ENCODE data around the gene ITGB3BP.
"Not testable (repeated sequence)": the region's sequence is repeated elsewhere in the genome, so short reads cannot be mapped to it uniquely, and the experiment has no call there.

DNA sequence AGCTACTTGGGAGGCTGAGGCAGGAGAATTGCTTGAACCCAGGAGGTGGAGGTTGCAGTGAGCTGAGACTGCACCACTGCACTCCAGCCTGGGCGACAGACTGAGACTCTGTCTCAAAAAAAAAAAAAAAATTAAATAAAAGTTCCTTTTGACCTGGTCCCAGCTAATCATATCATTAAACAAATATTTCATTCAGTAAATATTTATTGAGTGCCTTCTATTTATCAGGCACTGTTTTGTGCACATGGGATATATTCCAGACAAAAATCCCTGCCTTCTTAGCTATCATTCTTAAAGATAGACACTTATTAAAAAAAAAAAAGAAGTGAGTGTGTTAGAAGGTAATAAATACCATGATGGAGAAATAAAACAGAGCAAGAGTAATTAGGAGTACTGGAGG lies 102.3 kb downstream of the ITGB3BP start:
- TF ChIP-seq, protein P1, sequence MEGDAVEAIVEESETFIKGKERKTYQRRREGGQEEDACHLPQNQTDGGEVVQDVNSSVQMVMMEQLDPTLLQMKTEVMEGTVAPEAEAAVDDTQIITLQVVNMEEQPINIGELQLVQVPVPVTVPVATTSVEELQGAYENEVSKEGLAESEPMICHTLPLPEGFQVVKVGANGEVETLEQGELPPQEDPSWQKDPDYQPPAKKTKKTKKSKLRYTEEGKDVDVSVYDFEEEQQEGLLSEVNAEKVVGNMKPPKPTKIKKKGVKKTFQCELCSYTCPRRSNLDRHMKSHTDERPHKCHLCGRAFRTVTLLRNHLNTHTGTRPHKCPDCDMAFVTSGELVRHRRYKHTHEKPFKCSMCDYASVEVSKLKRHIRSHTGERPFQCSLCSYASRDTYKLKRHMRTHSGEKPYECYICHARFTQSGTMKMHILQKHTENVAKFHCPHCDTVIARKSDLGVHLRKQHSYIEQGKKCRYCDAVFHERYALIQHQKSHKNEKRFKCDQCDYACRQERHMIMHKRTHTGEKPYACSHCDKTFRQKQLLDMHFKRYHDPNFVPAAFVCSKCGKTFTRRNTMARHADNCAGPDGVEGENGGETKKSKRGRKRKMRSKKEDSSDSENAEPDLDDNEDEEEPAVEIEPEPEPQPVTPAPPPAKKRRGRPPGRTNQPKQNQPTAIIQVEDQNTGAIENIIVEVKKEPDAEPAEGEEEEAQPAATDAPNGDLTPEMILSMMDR (IDR thresholded peaks at IDR 0.05): not testable (repeated sequence)
- TF ChIP-seq POLR2A, POLR2AphosphoS5, EP300 (IDR thresholded peaks at IDR 0.05): not testable (repeated sequence)

Measured in sigmoid colon (tissue), 4 donors.